ENCODE data around the gene LRPAP1.
"Not testable (repeated sequence)": the region's sequence is repeated elsewhere in the genome, so short reads cannot be mapped to it uniquely, and the experiment has no call there.

LRPAP1 gene

GRCh38 chr4:3518511-3518880 lies 13.7 kb downstream of the LRPAP1 start:
- no peak for DNase-seq

- no peak for DNase-seq
Observed at GRCh38 chr4:3517731-3518510, 14.3 kb downstream of the LRPAP1 start.

- no peak for DNase-seq
Observed at GRCh38 chr4:3516836-3517730, 15.1 kb downstream of the LRPAP1 start.

GRCh38 chr4:3516061-3516835 lies 16.0 kb downstream of the LRPAP1 start:
- no peak for DNase-seq

GRCh38 chr4:3515646-3516045 lies 16.6 kb downstream of the LRPAP1 start:
- no peak for DNase-seq

- DNase-seq: no peak
Observed at GRCh38 chr4:3514806-3515501, 17.3 kb downstream of the LRPAP1 start.

- DNase-seq: no peak
Observed at GRCh38 chr4:3514221-3514780, 17.9 kb downstream of the LRPAP1 start.

GRCh38 chr4:3513807-3514206 lies 18.4 kb downstream of the LRPAP1 start:
- DNase-seq: no peak

GRCh38 chr4:3512719-3513118 lies 19.5 kb downstream of the LRPAP1 start:
- DNase-seq: no peak

GRCh38 chr4:3512279-3512678 lies 19.9 kb downstream of the LRPAP1 start:
- no peak for DNase-seq

- DNase-seq: not testable (repeated sequence)
Observed at GRCh38 chr4:3511601-3512000, 20.6 kb downstream of the LRPAP1 start.

GRCh38 chr4:3511187-3511586 lies 21.0 kb downstream of the LRPAP1 start:
- DNase-seq: no peak

GRCh38 chr4:3510481-3510880 lies 21.7 kb downstream of the LRPAP1 start:
- no peak for DNase-seq

GRCh38 chr4:3508542-3508941 lies 23.7 kb downstream of the LRPAP1 start:
- no peak for DNase-seq

GRCh38 chr4:3505231-3505630 lies 27.0 kb downstream of the LRPAP1 start:
- DNase-seq: no peak

- DNase-seq: no peak
Observed at GRCh38 chr4:3502941-3503936, 29.0 kb downstream of the LRPAP1 start.

- DNase-seq: no peak
Observed at GRCh38 chr4:3501825-3502425, 30.3 kb downstream of the LRPAP1 start.

GRCh38 chr4:3501126-3501824 lies 30.9 kb downstream of the LRPAP1 start:
- DNase-seq: no peak

- DNase-seq: no peak
Observed at GRCh38 chr4:3500634-3501101, 31.6 kb downstream of the LRPAP1 start.

GRCh38 chr4:3500111-3500510 lies 32.1 kb downstream of the LRPAP1 start:
- no peak for DNase-seq

All from SHP77 (cell line).